Neural cell (in vitro differentiated cells): ENCODE measurements around the gene CD177. TPM values are rescaled to one million over a fixed set of nuclear protein-coding genes. Genes with fewer than 3 reads are reported as not detected.

Experiments
- H2AFZ ChIP-seq: fragments of 200-600, 300-800 bp; sonication (generic), shearing (Covaris generic); 2 replicates; pipeline ENCODE4 v1.6.0; 2014; ENCODE audit warnings: low read depth, mild to moderate bottlenecking, antibody characterized with exemption, low read length, moderate library complexity
- H3F3A ChIP-seq: fragments of 200-600 bp; shearing (Covaris generic); 2 replicates; pipeline ENCODE4 v1.6.1; 2016; ENCODE audit warnings: mild to moderate bottlenecking, moderate library complexity, mixed read lengths, antibody characterized with exemption, low read length; ENCODE audit not compliant: insufficient read depth, poor library complexity, severe bottlenecking
- H3K27ac ChIP-seq: fragments of 200-600, 300-800 bp; sonication (generic), shearing (Covaris generic); 2 replicates; pipeline ENCODE4 v1.5.1; 2014; ENCODE audit warnings: mild to moderate bottlenecking, low read length, moderate library complexity
- H3K27me3 ChIP-seq: fragments of 300-800, 200-600 bp; sonication (generic), shearing (Covaris generic); 2 replicates; pipeline ENCODE4 v1.6.0; 2014; ENCODE audit warnings: mild to moderate bottlenecking, low read depth, low read length, moderate library complexity; ENCODE audit not compliant: insufficient read depth
- H3K36me3 ChIP-seq: fragments of 300-800, 200-600 bp; sonication (generic), shearing (Covaris generic); 2 replicates; pipeline ENCODE4 v1.5.1; 2014; ENCODE audit warnings: mild to moderate bottlenecking, antibody characterized with exemption, low read length, moderate library complexity; ENCODE audit not compliant: insufficient read depth
- H3K4me2 ChIP-seq: fragments of 300-800, 200-600 bp; sonication (generic), shearing (Covaris generic); 2 replicates; pipeline ENCODE4 v1.6.0; 2014; ENCODE audit warnings: mild to moderate bottlenecking, low read length
- H3K4me3 ChIP-seq: fragments of 300-800, 200-600 bp; sonication (generic), shearing (Covaris generic); 2 replicates; pipeline ENCODE4 v1.5.1; 2014; ENCODE audit warnings: mild to moderate bottlenecking, low read length, moderate library complexity
- H3K79me2 ChIP-seq: fragments of 200-600 bp; shearing (Covaris generic); replicated peaks from 2 replicates; pipeline ENCODE4 v1.6.0; 2014; ENCODE audit warnings: mild to moderate bottlenecking, low read length, moderate library complexity; ENCODE audit not compliant: insufficient read depth
- H3K9ac ChIP-seq: fragments of 300-800, 200-600 bp; sonication (generic), shearing (Covaris generic); 2 replicates; pipeline ENCODE4 v1.6.1; 2016; ENCODE audit warnings: mild to moderate bottlenecking, low read length, mixed read lengths
- H3K9me2 ChIP-seq: fragments of 200-600 bp; shearing (Covaris generic); 2 replicates; pipeline ENCODE4 v1.6.1; 2016; ENCODE audit warnings: mild to moderate bottlenecking, low read length, mixed read lengths; ENCODE audit not compliant: insufficient read depth
- H3K9me3 ChIP-seq: fragments of 200-600, 300-800 bp; sonication (generic), shearing (Covaris generic); 2 replicates; pipeline ENCODE4 v1.6.1; 2016; ENCODE audit warnings: mild to moderate bottlenecking, mixed run types, low read length, moderate library complexity, mixed read lengths
- H4K20me1 ChIP-seq: fragments of 200-600 bp; shearing (Covaris generic); 2 replicates; pipeline ENCODE4 v1.6.1; 2016; ENCODE audit warnings: mild to moderate bottlenecking, mixed run types; ENCODE audit not compliant: insufficient read depth
- CTCF ChIP-seq: fragments of 450-650 bp; IDR thresholded peaks from 2 replicates; pipeline ENCODE4 v1.5.1; 2014; ENCODE audit warnings: antibody characterized with exemption, mild to moderate bottlenecking, moderate library complexity; ENCODE audit not compliant: poor library complexity, severe bottlenecking
- EP300 ChIP-seq: fragments of 450-650 bp; conservative IDR thresholded peaks from 2 replicates; pipeline ENCODE4 v1.6.1; 2014; ENCODE audit warnings: antibody characterized with exemption, mild to moderate bottlenecking, moderate library complexity; ENCODE audit not compliant: poor library complexity, severe bottlenecking
- EZH2 ChIP-seq: fragments of 200-600, 300-800 bp; shearing (Covaris generic), sonication (generic); IDR thresholded peaks from 2 replicates; pipeline ENCODE4 v1.6.1; 2014; ENCODE audit warnings: antibody characterized with exemption, low read length, borderline replicate concordance, mild to moderate bottlenecking; ENCODE audit not compliant: insufficient read depth, poor library complexity, severe bottlenecking
- MXI1 ChIP-seq: fragments of 450-650 bp; conservative IDR thresholded peaks from 2 replicates; pipeline ENCODE4 v1.6.1; 2014; ENCODE audit warnings: antibody characterized with exemption, mild to moderate bottlenecking; ENCODE audit not compliant: poor library complexity, severe bottlenecking
- POLR2AphosphoS5 ChIP-seq: IDR thresholded peaks from 2 replicates; pipeline ENCODE4 v1.6.1; 2012
- RAD21 ChIP-seq: fragments of 450-650 bp; conservative IDR thresholded peaks from 2 replicates; pipeline ENCODE4 v1.6.1; 2014; ENCODE audit warnings: antibody characterized with exemption, mild to moderate bottlenecking, moderate library complexity
- REST ChIP-seq: IDR thresholded peaks from 2 replicates; pipeline ENCODE4 v1.6.1; 2012; ENCODE audit warnings: borderline replicate concordance
- SMC3 ChIP-seq: fragments of 450-650 bp; conservative IDR thresholded peaks from 2 replicates; pipeline ENCODE4 v1.6.1; 2014; ENCODE audit warnings: antibody characterized with exemption, mild to moderate bottlenecking, moderate library complexity; ENCODE audit not compliant: poor library complexity
- TAF1 ChIP-seq: IDR thresholded peaks from 2 replicates; pipeline ENCODE4 v1.6.1; 2012; ENCODE audit warnings: low read depth
- polyA plus RNA-seq: library from polyadenylated mRNA; depleted of rRNA; stranded (reverse); fragments of >200 nt; gene quantifications from 2 replicates; pipeline ENCODE4 v1.2.3, GENCODE V29; 2014

The CD177 gene
- polyA plus RNA-seq, 1 donor from 2014 or later: not detected

- Histone ChIP-seq H3K9me2 (no peaks in the 10 kb centered on the region), H3F3A (no peaks in the 10 kb centered on the region), H3K79me2 (no peaks in the 10 kb centered on the region), H3K9me3 (no peaks in the 10 kb centered on the region), H3K4me2 (no peak overlapping the region), H2AFZ (no peak overlapping the region), H3K9ac (no peak overlapping the region), H3K36me3 (no peaks in the 10 kb centered on the region), H3K4me3 (no peak overlapping the region), H4K20me1 (no peaks in the 10 kb centered on the region), H3K27ac (no peak overlapping the region), H3K27me3 (no peaks in the 10 kb centered on the region)
- TF ChIP-seq TAF1 (no peak), EP300 (no peak), REST (no peak), MXI1 (no peak), EZH2 (no peak), SMC3 (no peak), RAD21 (no peak), POLR2AphosphoS5 (no peak), CTCF (no peak)
Measured at GRCh38 chr19:43306097-43306496, 47.4 kb upstream of the CD177 start.

GRCh38 chr19:43308244-43308815, 45.2 kb upstream of the CD177 start:
- Histone ChIP-seq H2AFZ (no peak overlapping the region), H3K9me2 (no peaks in the 10 kb centered on the region), H3K27me3 (no peaks in the 10 kb centered on the region), H3K4me3 (no peak overlapping the region), H3K79me2 (no peaks in the 10 kb centered on the region), H4K20me1 (no peaks in the 10 kb centered on the region), H3F3A (no peaks in the 10 kb centered on the region), H3K36me3 (no peaks in the 10 kb centered on the region), H3K4me2 (no peak overlapping the region), H3K27ac (no peak overlapping the region), H3K9me3 (no peaks in the 10 kb centered on the region), H3K9ac (no peak overlapping the region)
- TF ChIP-seq RAD21 (no peak), TAF1 (no peak), CTCF (no peak), MXI1 (no peak), EP300 (no peak), EZH2 (no peak), SMC3 (no peak), POLR2AphosphoS5 (no peak), REST (no peak)
